NCI-H82 treated with DMSO at 0.1 percent for 48 hours (cell line): ENCODE data around the gene KLHL6.
"Not testable (repeated sequence)": the region's sequence is repeated elsewhere in the genome, so short reads cannot be mapped to it uniquely, and the experiment has no call there.

Experiments used
- DNase-seq: peaks from one replicate; lab custom pipeline; 2025; ENCODE audit not compliant: unreplicated experiment; lab: John Stamatoyannopoulos, UW

KLHL6 gene

GRCh38 chr3:183533412-183534132 lies 21.9 kb downstream of the KLHL6 start:
- DNase-seq: no peak

GRCh38 chr3:183532620-183533411 lies 22.7 kb downstream of the KLHL6 start:
- DNase-seq: no peak

- DNase-seq: no peak
These were observed 25.8 kb downstream of the KLHL6 start for GRCh38 chr3:183529717-183530116.

- DNase-seq: no peak
These were observed 26.3 kb downstream of the KLHL6 start for GRCh38 chr3:183529185-183529584.

- not testable (repeated sequence) for DNase-seq
These were observed 26.7 kb downstream of the KLHL6 start for GRCh38 chr3:183528758-183529157.

GRCh38 chr3:183527428-183528379 lies 27.8 kb downstream of the KLHL6 start:
- DNase-seq: no peak

- no peak for DNase-seq
These were observed 28.6 kb downstream of the KLHL6 start for GRCh38 chr3:183526838-183527427.

- DNase-seq: no peak
These were observed 31.0 kb downstream of the KLHL6 start for GRCh38 chr3:183524476-183524875.

- not testable (repeated sequence) for DNase-seq
These were observed 34.6 kb downstream of the KLHL6 start for GRCh38 chr3:183520741-183521556.

GRCh38 chr3:183520295-183520694 lies 35.2 kb downstream of the KLHL6 start:
- DNase-seq: not testable (repeated sequence)

GRCh38 chr3:183519891-183520290 lies 35.6 kb downstream of the KLHL6 start:
- DNase-seq: no peak

- no peak for DNase-seq
These were observed 36.8 kb downstream of the KLHL6 start for GRCh38 chr3:183518491-183519251.

- no peak for DNase-seq
These were observed 37.9 kb downstream of the KLHL6 start for GRCh38 chr3:183517607-183518006.

GRCh38 chr3:183515968-183516851 lies 39.3 kb downstream of the KLHL6 start:
- DNase-seq: no peak

GRCh38 chr3:183514021-183514420 lies 41.5 kb downstream of the KLHL6 start:
- DNase-seq: no peak

GRCh38 chr3:183513046-183513706 lies 42.3 kb downstream of the KLHL6 start:
- DNase-seq: no peak

GRCh38 chr3:183511286-183512131 lies 44.0 kb downstream of the KLHL6 start:
- not testable (repeated sequence) for DNase-seq
